Fibroblast of skin of abdomen (primary cell): Measurements from ENCODE around the gene EML6.
"Not testable (repeated sequence)": the region's sequence is repeated elsewhere in the genome, so short reads cannot be mapped to it uniquely, and the experiment has no call there.

ENCODE experiments used
- DNase-seq: peaks from one replicate; pipeline ENCODE4 v3.0.0-alpha.2; 2013

Gene EML6

DNA sequence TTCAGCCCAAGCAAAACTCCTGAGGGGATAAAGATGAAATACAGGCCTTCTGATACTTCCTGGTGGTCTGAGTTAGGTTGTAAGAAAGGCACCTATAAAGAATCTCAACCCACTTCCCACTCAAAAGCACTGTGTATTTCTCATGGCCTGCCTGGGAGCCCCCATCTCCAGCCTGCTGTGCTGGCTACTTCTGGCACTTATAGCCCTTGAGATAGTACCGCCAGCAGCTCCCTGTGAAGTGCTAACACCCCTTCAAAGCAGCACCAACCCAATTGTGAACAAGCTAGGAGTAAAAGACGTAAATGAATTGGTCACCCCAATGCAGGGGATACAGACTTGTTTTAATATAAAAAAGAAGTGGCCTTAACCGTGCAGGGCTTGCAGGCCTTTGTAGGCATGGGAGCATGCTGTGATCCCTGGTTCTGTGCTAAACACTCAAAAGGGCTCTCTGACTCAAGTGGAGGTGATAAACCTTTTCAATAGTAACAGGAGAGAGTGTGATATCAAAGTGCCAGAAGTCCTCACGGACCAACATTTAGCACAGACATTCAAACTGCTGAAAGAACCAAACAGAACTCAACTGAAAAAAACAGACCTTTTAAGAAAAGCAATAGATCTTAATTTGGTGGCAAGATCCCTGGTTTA, 246.0 kb downstream of the EML6 start:
- DNase-seq, result no peak

DNA sequence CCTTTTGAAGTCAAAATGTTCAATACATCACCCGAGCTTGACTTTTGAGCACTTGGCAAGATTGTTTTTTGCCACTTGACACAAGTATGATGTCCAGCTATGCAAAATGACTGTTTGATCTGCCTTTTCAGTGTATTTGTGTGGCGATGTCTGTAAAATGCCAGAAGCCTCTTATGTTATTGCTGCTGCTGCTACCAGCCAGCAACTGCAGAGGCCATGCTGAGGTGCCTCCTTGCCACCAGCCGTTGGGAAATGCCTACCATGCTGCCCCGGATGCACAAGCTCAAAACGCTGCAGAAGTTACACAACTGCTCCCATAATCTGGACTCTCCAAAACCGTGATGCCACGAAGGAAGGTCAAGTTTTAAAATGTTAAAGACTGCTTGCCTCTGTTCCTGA, 246.5 kb downstream of the EML6 start:
- no peak for DNase-seq

DNA sequence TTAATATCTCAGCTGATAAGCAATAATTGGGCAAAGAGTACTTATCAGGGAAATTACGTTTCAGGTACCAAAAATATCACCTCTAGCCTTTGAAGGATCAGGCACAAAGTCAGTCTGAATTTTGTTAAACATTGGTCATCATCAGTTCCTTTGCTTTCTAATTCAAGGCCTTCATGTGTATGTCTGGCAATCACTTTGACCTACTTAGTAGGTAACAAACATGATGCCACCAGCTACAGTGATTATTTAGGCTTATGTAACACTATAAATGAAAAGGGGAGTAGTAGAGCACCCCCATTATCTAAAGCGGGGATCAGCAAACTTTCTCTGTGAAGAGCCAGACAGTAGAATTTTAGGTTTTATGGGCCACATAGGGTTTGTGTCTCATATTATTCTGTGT, 251.7 kb downstream of the EML6 start:
- DNase-seq, result no peak

- no peak for DNase-seq
These were observed 252.4 kb downstream of the EML6 start for GRCh38 chr2:54975598-54976492.

DNA sequence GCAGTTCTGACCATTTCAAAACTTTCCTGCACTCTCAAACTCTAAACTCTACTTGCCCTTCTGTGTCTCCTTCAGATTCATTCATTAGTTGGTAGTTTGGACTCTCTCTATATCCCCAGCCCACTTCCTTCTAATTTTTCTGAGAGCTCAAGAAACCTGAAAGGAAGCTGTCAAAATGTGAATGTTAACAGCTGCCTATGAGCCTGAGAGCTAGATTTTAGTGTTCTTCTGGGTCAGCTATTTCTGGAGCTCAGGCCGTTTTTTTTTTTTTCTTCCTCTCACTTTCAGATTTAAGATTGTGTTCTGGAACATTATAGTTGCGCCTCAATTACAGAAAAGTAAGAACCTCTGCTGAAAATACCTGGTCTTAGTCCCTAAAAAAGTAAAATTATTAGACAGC, 253.7 kb downstream of the EML6 start:
- DNase-seq, result no peak

- DNase-seq, result no peak
These were observed 256.0 kb downstream of the EML6 start for GRCh38 chr2:54979321-54980044.

DNA sequence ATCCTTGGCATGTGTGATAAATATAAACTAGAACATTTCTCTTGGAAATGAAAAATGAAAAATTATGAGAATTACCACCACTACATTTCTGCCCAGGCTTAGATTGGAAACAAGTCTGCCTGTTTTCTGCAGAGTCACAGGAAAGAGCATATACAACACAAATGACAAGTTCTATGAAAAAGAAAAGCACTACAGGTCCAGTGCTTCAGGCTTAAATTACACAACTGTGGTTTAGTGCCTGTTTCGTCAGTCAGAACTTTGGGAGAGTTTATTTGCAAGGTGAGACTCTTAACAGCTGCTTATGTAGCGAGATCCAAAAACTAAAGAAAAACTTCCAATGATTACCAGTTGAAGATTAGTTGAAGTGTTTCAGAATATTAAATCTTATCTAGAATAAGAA, 257.9 kb downstream of the EML6 start:
- DNase-seq, result no peak

DNA sequence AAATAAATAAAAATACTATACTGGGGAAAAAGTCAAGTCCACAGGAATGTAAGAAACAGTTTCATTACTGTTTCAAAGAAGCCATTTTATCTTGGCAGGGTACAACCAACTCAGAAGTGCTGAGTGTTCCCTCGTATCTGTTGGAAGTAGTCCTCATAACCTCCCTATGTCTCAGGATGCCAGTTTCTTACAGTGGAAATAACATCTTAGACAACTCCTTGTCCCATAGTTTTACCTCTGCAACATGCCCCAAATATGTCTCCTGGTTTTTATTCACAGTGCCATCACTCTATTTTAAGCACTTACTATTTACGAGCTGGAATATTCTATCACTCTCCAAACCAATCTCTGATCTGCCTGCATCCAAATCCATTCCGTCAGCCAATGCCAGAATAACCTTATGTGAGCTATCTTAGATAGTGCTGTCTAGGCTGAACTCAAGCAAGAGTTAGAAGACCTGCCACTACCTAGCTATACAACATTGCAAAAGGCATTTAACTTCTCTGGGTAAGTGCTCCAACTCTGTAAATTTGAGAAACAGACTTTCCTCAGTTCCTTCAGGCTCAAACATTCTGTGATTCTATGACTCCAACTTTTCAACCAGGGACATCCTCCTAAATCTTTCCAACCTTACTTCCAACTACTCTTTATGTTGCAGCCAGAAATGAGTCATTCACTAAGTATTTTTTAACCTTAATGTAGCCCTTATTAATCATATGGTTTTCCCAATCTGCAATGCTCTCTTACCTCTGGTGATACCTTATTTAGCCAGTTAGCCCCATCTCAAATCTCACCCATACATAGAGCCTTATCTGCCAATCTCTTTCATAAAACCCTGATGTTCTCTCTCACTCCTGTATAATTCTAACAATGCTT, 260.1 kb downstream of the EML6 start:
- peak; percentile 64 for DNase-seq

DNA sequence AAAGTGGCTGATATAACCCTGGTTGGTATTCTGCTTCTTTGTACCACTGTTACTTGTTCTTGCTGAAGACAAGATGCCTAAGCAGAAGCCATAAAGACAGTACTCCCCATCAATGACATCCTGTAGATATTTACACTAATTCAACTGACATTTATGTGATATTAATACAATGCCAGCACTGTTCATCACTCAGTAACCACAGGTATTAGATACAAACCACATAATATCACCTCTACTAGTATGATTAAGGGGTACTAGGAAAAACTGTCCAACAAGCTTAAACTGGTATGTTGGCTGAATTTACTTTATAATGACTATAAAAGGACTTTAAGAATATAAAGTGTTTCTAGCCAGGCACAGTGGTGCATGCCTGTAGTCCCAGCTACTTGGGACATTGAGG, 261.0 kb downstream of the EML6 start:
- peak; percentile 42 for DNase-seq

GRCh38 chr2:54986264-54986663, 262.8 kb downstream of the EML6 start:
- no peak for DNase-seq

DNA sequence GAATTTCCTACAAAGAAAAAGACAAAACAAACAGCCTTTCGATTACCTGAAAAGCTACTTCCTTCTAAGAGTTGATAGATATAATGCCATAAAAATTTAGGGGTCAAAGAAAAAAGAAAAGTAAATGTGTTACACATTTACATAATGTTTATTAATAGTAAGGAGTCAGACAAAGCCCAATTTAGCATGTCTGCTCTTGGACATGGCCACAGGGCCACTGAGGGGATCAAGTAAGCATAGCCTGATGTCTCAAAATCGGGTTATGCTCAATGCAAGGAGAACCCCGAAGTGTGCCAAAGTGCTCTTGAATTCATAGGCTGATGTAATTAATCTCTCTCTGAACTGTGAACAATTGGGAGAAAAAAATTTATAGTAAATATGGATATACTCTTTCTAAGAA, 265.1 kb downstream of the EML6 start:
- DNase-seq, result no peak

GRCh38 chr2:54990694-54991093, 267.2 kb downstream of the EML6 start:
- not testable (repeated sequence) for DNase-seq

DNA sequence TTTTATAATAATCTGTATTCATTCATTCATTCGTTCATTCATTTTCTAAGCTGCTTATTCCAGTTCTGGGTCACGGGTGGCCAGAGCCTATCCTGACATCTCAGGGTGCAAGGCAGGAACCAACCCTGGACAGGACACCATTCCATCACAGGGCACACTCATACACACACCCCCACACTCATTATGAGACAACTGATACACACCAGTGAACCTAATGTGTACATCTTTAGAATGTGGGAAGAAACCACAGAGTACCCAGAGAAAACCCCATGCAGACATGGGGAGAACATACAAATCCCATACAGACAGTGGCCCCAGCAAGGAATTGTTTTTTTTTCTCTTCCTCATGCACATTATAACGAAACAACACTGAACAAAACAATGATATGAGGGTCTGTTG, 272.1 kb downstream of the EML6 start:
- no peak for DNase-seq

- DNase-seq, result no peak
These were observed 274.4 kb downstream of the EML6 start for GRCh38 chr2:54997826-54998225.

DNA sequence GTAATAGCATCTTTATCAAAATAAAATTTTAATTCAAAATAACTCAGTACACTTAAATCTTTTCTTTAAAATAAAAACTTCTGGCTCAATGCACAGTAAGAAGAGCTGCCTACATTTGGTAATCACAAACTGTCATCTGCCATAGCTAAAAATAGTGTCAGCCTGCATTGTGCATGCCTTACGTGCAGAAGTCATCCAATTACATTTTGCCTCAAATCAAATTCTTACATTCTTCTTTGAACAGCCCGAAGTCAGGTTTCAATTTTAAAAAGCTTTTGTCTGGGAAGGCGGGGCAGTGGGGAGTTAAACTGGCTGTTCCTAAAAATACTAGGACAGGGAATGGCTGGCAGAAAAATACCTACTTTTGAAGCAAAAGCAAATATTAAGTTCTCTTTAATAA, 275.7 kb downstream of the EML6 start:
- peak; percentile 84 for DNase-seq

DNA sequence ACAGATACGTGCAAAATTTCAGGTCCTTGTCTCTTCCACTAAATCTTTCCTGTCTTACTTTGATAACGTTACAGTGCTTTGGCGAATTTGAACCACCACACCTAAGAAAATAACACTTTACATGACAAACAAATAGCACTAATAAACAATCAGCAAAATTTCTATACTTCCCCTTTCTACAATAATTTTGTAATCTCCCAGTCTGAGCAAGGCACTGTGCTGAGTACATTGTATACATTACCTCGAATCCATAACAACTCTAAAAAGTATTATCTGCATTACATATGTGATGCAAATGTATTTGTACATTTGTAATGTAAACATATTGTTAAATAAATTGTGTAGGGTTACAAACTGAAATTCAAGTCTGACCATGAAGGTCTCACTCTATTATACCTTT, 276.9 kb downstream of the EML6 start:
- no peak for DNase-seq

DNA sequence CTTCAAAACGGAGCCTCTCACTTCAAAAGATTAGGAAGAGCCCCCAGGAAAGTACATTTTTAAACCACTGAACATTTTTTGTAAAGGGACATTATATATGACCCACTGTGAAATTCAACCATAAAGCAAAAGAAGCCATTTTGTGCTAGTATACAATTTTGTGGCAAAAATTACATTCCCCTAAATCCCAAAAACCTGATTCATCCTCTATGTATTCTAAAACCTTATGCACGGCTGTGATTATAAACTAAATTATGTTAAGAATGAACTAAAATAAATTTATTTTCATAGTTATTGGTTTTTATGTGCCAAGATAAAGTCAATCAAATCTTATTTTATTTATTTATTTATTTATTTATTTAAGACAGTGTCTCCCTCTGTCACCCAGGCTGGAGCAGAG, 278.3 kb downstream of the EML6 start:
- peak; percentile 63 for DNase-seq

DNA sequence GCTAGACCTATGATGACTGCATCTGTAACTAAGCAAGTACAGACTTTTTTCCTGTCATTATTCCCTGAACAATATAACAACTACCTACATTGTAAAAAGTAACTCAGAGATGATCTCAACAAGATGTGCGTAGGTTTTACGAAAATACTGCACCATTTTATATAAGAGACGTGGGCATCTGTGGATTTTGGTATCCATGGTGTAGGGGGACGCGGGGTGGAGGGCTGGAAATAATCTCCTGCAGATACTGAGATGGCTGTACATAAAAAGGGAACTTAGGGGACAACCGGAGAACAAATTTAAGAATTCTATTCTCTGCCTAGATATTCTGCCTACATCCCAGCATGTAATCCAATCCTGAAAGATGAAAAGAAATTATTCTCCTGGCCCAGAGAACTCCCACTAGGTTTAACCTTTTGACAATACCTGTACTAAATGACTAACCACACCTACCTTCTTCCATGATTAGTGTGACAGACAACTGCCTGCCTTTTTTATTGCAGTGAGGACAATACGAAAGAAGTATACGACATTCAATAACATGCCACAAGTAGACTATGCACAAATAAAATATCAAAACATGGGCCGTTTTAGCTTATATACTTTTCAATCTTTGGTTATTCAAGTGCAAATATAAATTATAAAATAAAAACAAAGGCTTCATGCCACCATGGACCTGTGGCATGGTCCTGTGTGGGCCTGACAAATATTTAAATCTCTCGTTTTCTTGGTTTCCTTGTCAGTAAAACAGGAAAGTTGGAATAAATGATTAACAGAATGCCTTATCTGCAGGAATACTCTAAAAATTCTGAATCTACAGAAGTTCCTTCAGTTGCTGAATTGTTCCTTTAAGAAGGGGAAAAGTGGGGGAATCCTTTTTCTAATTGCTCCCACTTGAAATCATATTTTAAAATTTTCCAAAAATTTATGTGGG, 280.5 kb downstream of the EML6 start:
- DNase-seq, result no peak

DNA sequence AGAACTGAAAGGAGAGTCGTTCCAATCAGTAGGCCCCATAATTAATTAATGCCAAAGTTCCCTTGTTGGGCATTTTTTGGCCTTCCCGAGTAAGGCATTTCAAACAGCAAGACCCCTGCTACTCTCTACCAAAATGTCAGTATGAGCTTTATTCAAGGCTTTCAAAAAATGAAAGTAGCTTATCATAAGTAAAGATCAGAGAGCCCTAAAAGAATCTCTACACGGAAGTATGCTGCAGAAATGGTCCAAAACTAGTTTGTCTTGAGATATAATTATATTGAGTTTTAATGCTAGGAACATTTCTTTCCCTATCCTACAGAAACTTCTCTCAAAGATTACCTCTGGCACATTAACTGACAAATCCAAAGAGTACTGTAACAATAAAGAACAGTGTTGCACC, 282.8 kb downstream of the EML6 start:
- no peak for DNase-seq

GRCh38 chr2:55009277-55010060, 286.0 kb downstream of the EML6 start:
- no peak for DNase-seq
